ENCODE results near the gene PTPRZ1.
A peak's percentile ranks its signal among the peaks of the same experiment; 100 is the strongest.

Gene PTPRZ1

GRCh38 chr7:121994625-121995410 is 121.9 kb downstream of the PTPRZ1 start:
- peak; percentile 34 to 48 for DNase-seq (ENCODE audit: low read depth in 1 of 2, low spot score in 1 of 2)
- no peak overlapping the region for H3K4me3 ChIP-seq (replicated peaks; ENCODE audit: insufficient read depth, low read length)
- H3K27me3 ChIP-seq (ENCODE audit: insufficient read depth, poor library complexity, severe bottlenecking), result no peaks in the 10 kb centered on the region
- no peak for TF ChIP-seq SPI1 (IDR thresholded peaks at IDR 0.05; ENCODE audit: borderline replicate concordance, low read depth)
- peak; percentile 39 for TF ChIP-seq CTCF (IDR thresholded peaks at IDR 0.05; ENCODE audit: insufficient read depth, low read length)
- H3K27ac ChIP-seq (replicated peaks), result no peak overlapping the region

- TF ChIP-seq SPI1 (IDR thresholded peaks at IDR 0.05; ENCODE audit: borderline replicate concordance, low read depth), result no peak
- no peak for TF ChIP-seq CTCF (IDR thresholded peaks at IDR 0.05; ENCODE audit: insufficient read depth, low read length)
- TF ChIP-seq REST (IDR thresholded peaks at IDR 0.05; ENCODE audit: insufficient replicate concordance, low read depth), result no peak
- no peak for TF ChIP-seq GABPA (IDR thresholded peaks at IDR 0.05; ENCODE audit: low read depth)
- no peak for TF ChIP-seq POLR2AphosphoS5 (IDR thresholded peaks at IDR 0.05; ENCODE audit: low read depth)
- no peak for DNase-seq (ENCODE audit: low read depth in 1 of 2, low spot score in 1 of 2)
- Histone ChIP-seq H3K4me3 (replicated peaks; ENCODE audit: insufficient read depth, low read length) (no peak overlapping the region), H3K27me3 (ENCODE audit: insufficient read depth, poor library complexity, severe bottlenecking) (no peaks in the 10 kb centered on the region), H3K27ac (replicated peaks) (no peak overlapping the region)
Measured at GRCh38 chr7:122006687-122007086, 133.7 kb downstream of the PTPRZ1 start.

GRCh38 chr7:122010116-122010515 is 137.2 kb downstream of the PTPRZ1 start:
- H3K27ac ChIP-seq (replicated peaks), result no peak overlapping the region
- no peak for TF ChIP-seq POLR2AphosphoS5 (IDR thresholded peaks at IDR 0.05; ENCODE audit: low read depth)
- no peak for TF ChIP-seq REST (IDR thresholded peaks at IDR 0.05; ENCODE audit: insufficient replicate concordance, low read depth)
- TF ChIP-seq GABPA (IDR thresholded peaks at IDR 0.05; ENCODE audit: low read depth), result no peak
- TF ChIP-seq SPI1 (IDR thresholded peaks at IDR 0.05; ENCODE audit: borderline replicate concordance, low read depth), result no peak
- no peak for TF ChIP-seq CTCF (IDR thresholded peaks at IDR 0.05; ENCODE audit: insufficient read depth, low read length)
- no peak for DNase-seq (ENCODE audit: low read depth in 1 of 2, low spot score in 1 of 2)
- no peak overlapping the region for H3K4me3 ChIP-seq (replicated peaks; ENCODE audit: insufficient read depth, low read length)
- H3K27me3 ChIP-seq (ENCODE audit: insufficient read depth, poor library complexity, severe bottlenecking), result no peaks in the 10 kb centered on the region

- no peaks in the 10 kb centered on the region for H3K27me3 ChIP-seq (ENCODE audit: insufficient read depth, poor library complexity, severe bottlenecking)
- no peak for TF ChIP-seq REST (IDR thresholded peaks at IDR 0.05; ENCODE audit: insufficient replicate concordance, low read depth)
- no peak for TF ChIP-seq POLR2AphosphoS5 (IDR thresholded peaks at IDR 0.05; ENCODE audit: low read depth)
- no peak for TF ChIP-seq SPI1 (IDR thresholded peaks at IDR 0.05; ENCODE audit: borderline replicate concordance, low read depth)
- TF ChIP-seq GABPA (IDR thresholded peaks at IDR 0.05; ENCODE audit: low read depth), result no peak
- TF ChIP-seq CTCF (IDR thresholded peaks at IDR 0.05; ENCODE audit: insufficient read depth, low read length), result no peak
- no peak for DNase-seq (ENCODE audit: low read depth in 1 of 2, low spot score in 1 of 2)
- H3K27ac ChIP-seq (replicated peaks), result no peak overlapping the region
- no peak overlapping the region for H3K4me3 ChIP-seq (replicated peaks; ENCODE audit: insufficient read depth, low read length)
Measured at GRCh38 chr7:122013065-122013464, 140.1 kb downstream of the PTPRZ1 start.

Measured in HL-60 (cell line).